GM12878 (cell line): ENCODE measurements around the gene MRPL21. TPM values are rescaled to one million over a fixed set of nuclear protein-coding genes. Genes with fewer than 3 reads are reported as not detected.

ENCODE experiments used
- ATAC-seq: fragments of 200-7000 bp; cut with Tn5 transposase; 3 replicates; pipeline ENCODE4 v1.9.1; 2020; ENCODE audit warnings: mild to moderate bottlenecking, moderate library complexity
- BruUV-seq: library from RNA; stranded (reverse); fragments of 400-500 nt; replicated peaks from 2 replicates; lab custom pipeline; 2021; lab: Mats Ljungman, UMichigan
- CTCF ChIA-PET: fragments of 300-600 bp; sonication (Branson Sonifier 250); formaldehyde crosslinking; extraction: SDS; loops from one replicate; lab custom pipeline; 2021; ENCODE audit warnings: inconsistent platforms; lab: Yijun Ruan, JAX
- POLR2A ChIA-PET: fragments of 350-600 bp; formaldehyde crosslinking; extraction: SDS; loops from one replicate; lab custom pipeline; 2021; ENCODE audit warnings: inconsistent platforms; lab: Charles Lee
- RAD21 ChIA-PET: fragments of 300-600 bp; sonication (Branson Sonifier 250); formaldehyde crosslinking; loops from one replicate; lab custom pipeline; 2023; ENCODE audit warnings: antibody characterized with exemption; ENCODE audit not compliant: unreplicated experiment; lab: Charles Lee
- SMC1A ChIA-PET: fragments of 300-600 bp; sonication (Branson Sonifier 250); formaldehyde crosslinking; loops from one replicate; lab custom pipeline; 2023; ENCODE audit not compliant: unreplicated experiment, uncharacterized antibody; lab: Charles Lee
- DNase-seq: peaks from one replicate; pipeline ENCODE4 v3.0.0-alpha.2; 2011; ENCODE audit warnings: low read depth, low spot score
- FAIRE-seq: peaks from 3 replicates; lab custom pipeline; 2011; peaks lifted over from hg19 to GRCh38; lab: Jason Lieb, UNC
- H2AFZ ChIP-seq: 2 replicates; pipeline ENCODE4 v1.6.0; 2011; ENCODE audit warnings: low read depth, low read length, control low read depth; ENCODE audit not compliant: control insufficient read depth
- H3K27ac ChIP-seq: 2 replicates; pipeline ENCODE4 v1.5.1; 2011; ENCODE audit warnings: control low read depth; ENCODE audit not compliant: control insufficient read depth, insufficient read depth
- H3K27me3 ChIP-seq, 2 experiments: replicated peaks in 1 of 2; 2 replicates each; pipeline versions ENCODE4 v1.6.0 to v1.6.1; 2011; ENCODE audit warnings: low read length in 1 of 2; ENCODE audit not compliant: control insufficient read depth in 2 of 2, insufficient read depth in 2 of 2
- H3K36me3 ChIP-seq, 2 experiments: 2 replicates each; pipeline ENCODE4 v1.5.1; 2011; ENCODE audit warnings: low read length in 1 of 2; ENCODE audit not compliant: control insufficient read depth in 2 of 2, insufficient read depth in 2 of 2
- H3K4me1 ChIP-seq: 2 replicates; pipeline ENCODE4 v1.6.1; 2011; ENCODE audit warnings: mild to moderate bottlenecking, low read length, moderate library complexity, mixed read lengths; ENCODE audit not compliant: control insufficient read depth, insufficient read depth
- H3K4me2 ChIP-seq: 2 replicates; pipeline ENCODE4 v1.6.0; 2011; ENCODE audit warnings: control low read depth; ENCODE audit not compliant: control insufficient read depth, insufficient read depth
- H3K4me3 ChIP-seq: fragments of 200-600 bp; sonication (generic); 2 replicates; pipeline ENCODE4 v1.5.1; 2016
- H3K79me2 ChIP-seq: 2 replicates; pipeline ENCODE4 v1.6.0; 2011; ENCODE audit warnings: low read length; ENCODE audit not compliant: control insufficient read depth, insufficient read depth
- H3K9ac ChIP-seq: 2 replicates; pipeline ENCODE4 v1.8.0; 2011; ENCODE audit warnings: low read length, control low read depth, mixed read lengths; ENCODE audit not compliant: control insufficient read depth, insufficient read depth
- H3K9me3 ChIP-seq: replicated peaks from 3 replicates; pipeline ENCODE4 v1.5.1; 2011; ENCODE audit warnings: mild to moderate bottlenecking, low read length; ENCODE audit not compliant: control insufficient read depth, insufficient read depth
- H4K20me1 ChIP-seq: 2 replicates; pipeline ENCODE4 v1.6.0; 2011; ENCODE audit not compliant: control insufficient read depth, insufficient read depth
- ATF7 ChIP-seq: fragments of 450-650 bp; IDR thresholded peaks from 2 replicates; pipeline ENCODE4 v1.6.1; 2016; ENCODE audit warnings: low read depth, mild to moderate bottlenecking
- BRCA1 ChIP-seq: IDR thresholded peaks from 2 replicates; pipeline ENCODE4 v1.6.1; 2011; ENCODE audit warnings: low read depth, low read length, improper control_type of control experiment
- CBFB ChIP-seq: IDR thresholded peaks from 2 replicates; pipeline ENCODE4 v1.6.1; 2016; ENCODE audit warnings: antibody characterized with exemption, low read depth
- CBX3 ChIP-seq: fragments of 200-600 bp; sonication (generic); IDR thresholded peaks from 2 replicates; pipeline ENCODE4 v1.6.1; 2016; ENCODE audit warnings: low read depth, borderline replicate concordance
- CREB1 ChIP-seq: IDR thresholded peaks from 2 replicates; pipeline ENCODE4 v1.6.1; 2012; ENCODE audit warnings: low read depth, mild to moderate bottlenecking, inconsistent platforms
- CREM ChIP-seq: IDR thresholded peaks from 2 replicates; pipeline ENCODE4 v1.6.1; 2014; ENCODE audit warnings: antibody characterized with exemption, low read depth
- ESRRA ChIP-seq: IDR thresholded peaks from 2 replicates; pipeline ENCODE4 v1.6.1; 2012; ENCODE audit warnings: mild to moderate bottlenecking, low read length, improper control_type of control experiment
- IKZF2 ChIP-seq, 2 experiments: fragments of 450-650 bp; IDR thresholded peaks; 2 replicates each; pipeline ENCODE4 v1.6.1; 2017; ENCODE audit warnings: mild to moderate bottlenecking in 2 of 2, moderate library complexity in 2 of 2
- MTA3 ChIP-seq: IDR thresholded peaks from 2 replicates; pipeline ENCODE4 v1.6.1; 2012; ENCODE audit warnings: low read length, inconsistent platforms, borderline replicate concordance
- MYB ChIP-seq: fragments of 150-350 bp; IDR thresholded peaks from 2 replicates; pipeline ENCODE4 v1.6.1; 2014; ENCODE audit warnings: mild to moderate bottlenecking, low read depth, low read length, borderline replicate concordance
- NBN ChIP-seq: fragments of 450-650 bp; IDR thresholded peaks from 2 replicates; pipeline ENCODE4 v1.6.1; 2016
- NR2C1 ChIP-seq: fragments of 450-650 bp; IDR thresholded peaks from 2 replicates; pipeline ENCODE4 v1.6.1; 2017; ENCODE audit warnings: antibody characterized with exemption, mild to moderate bottlenecking, moderate library complexity
- NR2C2 ChIP-seq: IDR thresholded peaks from 2 replicates; pipeline ENCODE4 v1.6.1; 2011; ENCODE audit warnings: borderline replicate concordance, low read depth; ENCODE audit not compliant: control insufficient read depth, insufficient read length
- SIN3A ChIP-seq: IDR thresholded peaks from 2 replicates; pipeline ENCODE4 v1.6.1; 2012; ENCODE audit warnings: low read depth, low read length, improper control_type of control experiment
- SP1 ChIP-seq: IDR thresholded peaks from one replicate; pipeline ENCODE4 v1.6.1; 2011; ENCODE audit warnings: low read depth, low read length
- TAF1 ChIP-seq: IDR thresholded peaks from 2 replicates; pipeline ENCODE4 v1.6.1; 2011; ENCODE audit warnings: mild to moderate bottlenecking, low read depth, low read length, borderline replicate concordance
- ZNF622 ChIP-seq: fragments of 450-650 bp; IDR thresholded peaks from 2 replicates; pipeline ENCODE4 v1.6.1; 2017; ENCODE audit warnings: mild to moderate bottlenecking, inconsistent platforms
- WGBS: methylation state at CpG from one replicate; pipeline ENCODE4 v1.1.6; 2016; ENCODE audit warnings: low lambda C conversion rate; ENCODE audit not compliant: insufficient replicate concordance, insufficient coverage; ENCODE audit errors: missing lambda C conversion rate; 5-methylcytosine and 5-hydroxymethylcytosine counted together
- in situ Hi-C: fragments of 300-500 bp; cut with MboI; formaldehyde crosslinking; loops from 9 replicates; pipeline ENCODE4 v1.14.3; 2018; ENCODE audit warnings: mixed read lengths
- intact Hi-C: fragments of 100-400 bp; cut with micrococcal nuclease; formaldehyde crosslinking; loops from one replicate; pipeline ENCODE4 v1.14.2; 2022; ENCODE audit not compliant: unreplicated experiment
- polyA plus RNA-seq, 11 experiments: library from polyadenylated mRNA; depleted of rRNA in 4 of 11; unstranded in 6 of 11; stranded (reverse) in 5 of 11; fragments of >200 nt; fragmentation: Nextera tagmentation in 4 of 11; fragmentation: Illumina TruSeq in 1 of 11; extraction: Ambion mirVana in 4 of 11; extraction: Trizol in 1 of 11; gene quantifications; 1 replicate in 1 of 11; 2 replicates in 10 of 11; pipeline versions ENCODE4 v1.2.1 to v1.2.3, GENCODE V29; 2011 to 2016; ENCODE audit warnings: inconsistent platforms in 2 of 11, missing spikeins in 2 of 11, low read depth in 1 of 11
- total RNA-seq, 4 experiments: library from RNA; depleted of rRNA in 3 of 4; stranded (reverse); fragments of >200 nt in 3 of 4; fragmentation: Illumina TruSeq in 1 of 4; extraction: Trizol in 1 of 4; gene quantifications; 2 replicates each; pipeline versions ENCODE4 v1.2.1 to v1.2.3, GENCODE V29; 2013 to 2021
- TF ChIP-seq, protein P1 (sequence below): fragments of 450-650 bp; IDR thresholded peaks from 2 replicates; pipeline ENCODE4 v1.6.1; 2018; ENCODE audit warnings: borderline replicate concordance, mild to moderate bottlenecking; ENCODE audit not compliant: partially characterized antibody

MRPL21 gene
- total and polyA plus RNA-seq, 10 of the 15 experiments (the other 5 are each of a cell fraction or from before 2014, with no cell fraction given): 86.6 to 283 (median 130) TPM

- TF ChIP-seq SP1: no peak
- TF ChIP-seq MYB: no peak
- no peak for TF ChIP-seq BRCA1
Measured at GRCh38 chr11:68865241-68865640, 38.4 kb downstream of the MRPL21 start (continued).

DNA sequence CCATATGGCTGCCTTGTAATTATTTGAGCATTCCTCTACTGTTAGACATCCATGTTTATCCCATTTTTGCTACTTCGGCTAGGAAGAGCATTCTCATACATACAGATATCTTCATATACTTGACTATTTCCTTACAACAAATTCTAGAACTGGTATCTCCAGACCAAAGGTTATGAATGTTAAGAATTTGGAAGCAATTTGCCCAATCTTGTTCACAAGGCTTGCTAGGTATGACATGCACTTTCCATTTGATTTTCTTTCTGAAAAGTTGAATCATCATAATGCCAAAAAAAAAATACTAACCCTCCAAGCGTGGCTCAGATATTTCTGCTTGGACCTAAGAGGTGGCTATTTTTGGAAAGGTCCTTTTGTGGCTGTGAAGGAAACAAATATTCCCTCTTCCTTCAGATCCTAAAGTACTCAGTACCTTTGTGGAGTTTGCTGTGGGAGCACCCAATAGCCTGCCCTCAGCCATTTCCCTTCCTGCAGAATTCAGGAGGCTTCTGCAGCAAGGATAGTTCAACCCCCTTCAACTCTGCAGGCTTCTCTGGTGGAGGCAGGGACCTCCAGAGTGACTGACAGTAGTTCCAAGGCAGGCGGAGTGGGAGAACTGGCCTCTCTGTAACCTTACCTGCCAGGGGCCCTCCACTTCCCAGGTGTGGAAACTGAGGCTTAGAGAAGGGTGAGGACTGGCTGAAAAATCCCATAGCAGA is 39.9 kb downstream of the MRPL21 start:
- POLR2A ChIA-PET: no interaction called here
- no peak overlapping the region for H3K4me3 ChIP-seq
- no peak overlapping the region for H2AFZ ChIP-seq
- no peaks in the 10 kb centered on the region for H3K36me3 ChIP-seq
- H3K27ac ChIP-seq: no peak overlapping the region
- no peak overlapping the region for H3K4me2 ChIP-seq
- CTCF ChIA-PET: no interaction called here
- WGBS: 30% methylated on average over 3 of the region's 3 CpGs
- H3K27me3 ChIP-seq: no peaks in the 10 kb centered on the region
- no peaks in the 10 kb centered on the region for H3K79me2 ChIP-seq
- no peak for DNase-seq
- RAD21 ChIA-PET: no interaction called here
- H4K20me1 ChIP-seq: no peaks in the 10 kb centered on the region
- no peak for FAIRE-seq
- intact Hi-C loops: no loop called here
- SMC1A ChIA-PET: no interaction called here
- no peaks in the 10 kb centered on the region; the same call in 2 of the 3 replicates for H3K9me3 ChIP-seq
- ATAC-seq: no peak
- TF ChIP-seq SIN3A (no peak), NBN (no peak), IKZF2 (IDR thresholded peaks at IDR 0.05) (no peak), TAF1 (no peak), ATF7 (no peak), NR2C2 (no peak), CBFB (no peak), CREB1 (no peak), NR2C1 (no peak), CBX3 (no peak), ZNF622 (no peak), MTA3 (no peak), CREM (no peak), SP1 (no peak), ESRRA (no peak)
- TF ChIP-seq, protein P1, sequence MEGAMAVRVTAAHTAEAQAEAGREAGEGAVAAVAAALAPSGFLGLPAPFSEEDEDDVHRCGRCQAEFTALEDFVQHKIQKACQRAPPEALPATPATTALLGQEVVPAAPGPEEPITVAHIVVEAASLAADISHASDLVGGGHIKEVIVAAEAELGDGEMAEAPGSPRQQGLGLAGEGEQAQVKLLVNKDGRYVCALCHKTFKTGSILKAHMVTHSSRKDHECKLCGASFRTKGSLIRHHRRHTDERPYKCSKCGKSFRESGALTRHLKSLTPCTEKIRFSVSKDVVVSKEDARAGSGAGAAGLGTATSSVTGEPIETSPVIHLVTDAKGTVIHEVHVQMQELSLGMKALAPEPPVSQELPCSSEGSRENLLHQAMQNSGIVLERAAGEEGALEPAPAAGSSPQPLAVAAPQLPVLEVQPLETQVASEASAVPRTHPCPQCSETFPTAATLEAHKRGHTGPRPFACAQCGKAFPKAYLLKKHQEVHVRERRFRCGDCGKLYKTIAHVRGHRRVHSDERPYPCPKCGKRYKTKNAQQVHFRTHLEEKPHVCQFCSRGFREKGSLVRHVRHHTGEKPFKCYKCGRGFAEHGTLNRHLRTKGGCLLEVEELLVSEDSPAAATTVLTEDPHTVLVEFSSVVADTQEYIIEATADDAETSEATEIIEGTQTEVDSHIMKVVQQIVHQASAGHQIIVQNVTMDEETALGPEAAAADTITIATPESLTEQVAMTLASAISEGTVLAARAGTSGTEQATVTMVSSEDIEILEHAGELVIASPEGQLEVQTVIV: no peak
- BruUV-seq: no TSS peak
- no peak overlapping the region for H3K9ac ChIP-seq
- in situ Hi-C loops: no loop called here
- no peaks in the 10 kb centered on the region for H3K4me1 ChIP-seq
